ENCODE measurements around the gene DOK7. TPM values are rescaled to one million over a fixed set of nuclear protein-coding genes. Genes with fewer than 3 reads are reported as not detected.

The DOK7 gene
- total and polyA plus RNA-seq, 2 donors = 0.33 to 1.8 TPM

- H3K27ac ChIP-seq (ENCODE audit: low read depth in 1 of 2, low read length in 1 of 2) = no peak overlapping the region
- no peak for DNase-seq (ENCODE audit: low read depth in 6 of 9, low spot score in 9 of 9)
- peaks cover 30 to 73% of the 10 kb centered on the region in 2 donors for H3K27me3 ChIP-seq (ENCODE audit: control insufficient read depth in 2 of 2, insufficient read depth in 1 of 2, low read length in 1 of 2)
- no peak overlapping the region for H3K4me3 ChIP-seq (ENCODE audit: low read length in 2 of 2)
- 92% methylated on average over 12 of the region's 12 CpGs for WGBS
- no peaks in the 10 kb centered on the region for H3K4me1 ChIP-seq (ENCODE audit: control insufficient read depth in 2 of 2, insufficient read depth in 2 of 2, low read length in 2 of 2)
- H3K9me3 ChIP-seq (ENCODE audit: control insufficient read depth in 2 of 2, insufficient read depth in 1 of 2, low read length in 1 of 2) = no peaks in the 10 kb centered on the region
- no peaks in the 10 kb centered on the region for H3K36me3 ChIP-seq (ENCODE audit: control insufficient read depth in 2 of 2, insufficient read depth in 2 of 2, low read length in 1 of 2)
Observed at GRCh38 chr4:3482707-3483106, 19.6 kb downstream of the DOK7 start.

GRCh38 chr4:3483471-3483921 lies 20.4 kb downstream of the DOK7 start:
- no peaks in the 10 kb centered on the region for H3K9me3 ChIP-seq (ENCODE audit: control insufficient read depth in 2 of 2, insufficient read depth in 1 of 2, low read length in 1 of 2)
- 74% methylated on average over 23 of the region's 23 CpGs for WGBS
- no peak overlapping the region for H3K27ac ChIP-seq (ENCODE audit: low read depth in 1 of 2, low read length in 1 of 2)
- H3K27me3 ChIP-seq (ENCODE audit: control insufficient read depth in 2 of 2, insufficient read depth in 1 of 2, low read length in 1 of 2) = peaks cover 30 to 75% of the 10 kb centered on the region in 2 donors
- H3K4me3 ChIP-seq (ENCODE audit: low read length in 2 of 2) = no peak overlapping the region
- DNase-seq (ENCODE audit: low read depth in 6 of 9, low spot score in 9 of 9) = no peak
- H3K4me1 ChIP-seq (ENCODE audit: control insufficient read depth in 2 of 2, insufficient read depth in 2 of 2, low read length in 2 of 2) = no peaks in the 10 kb centered on the region
- no peaks in the 10 kb centered on the region for H3K36me3 ChIP-seq (ENCODE audit: control insufficient read depth in 2 of 2, insufficient read depth in 2 of 2, low read length in 1 of 2)

GRCh38 chr4:3484057-3484973 lies 21.2 kb downstream of the DOK7 start:
- DNase-seq (ENCODE audit: low read depth in 6 of 9, low spot score in 9 of 9) = no peak
- no peaks in the 10 kb centered on the region for H3K36me3 ChIP-seq (ENCODE audit: control insufficient read depth in 2 of 2, insufficient read depth in 2 of 2, low read length in 1 of 2)
- H3K27ac ChIP-seq (ENCODE audit: low read depth in 1 of 2, low read length in 1 of 2) = no peak overlapping the region
- H3K9me3 ChIP-seq (ENCODE audit: control insufficient read depth in 2 of 2, insufficient read depth in 1 of 2, low read length in 1 of 2) = no peaks in the 10 kb centered on the region
- 65% methylated on average over 45 of the region's 45 CpGs for WGBS
- no peak overlapping the region for H3K4me3 ChIP-seq (ENCODE audit: low read length in 2 of 2)
- H3K4me1 ChIP-seq (ENCODE audit: control insufficient read depth in 2 of 2, insufficient read depth in 2 of 2, low read length in 2 of 2) = no peaks in the 10 kb centered on the region
- peaks cover 30 to 77% of the 10 kb centered on the region in 2 donors for H3K27me3 ChIP-seq (ENCODE audit: control insufficient read depth in 2 of 2, insufficient read depth in 1 of 2, low read length in 1 of 2)

- Histone ChIP-seq H3K27ac (ENCODE audit: low read depth in 1 of 2, low read length in 1 of 2) (no peak overlapping the region), H3K27me3 (ENCODE audit: control insufficient read depth in 2 of 2, insufficient read depth in 1 of 2, low read length in 1 of 2) (peaks cover 30 to 75% of the 10 kb centered on the region in 2 donors), H3K9me3 (ENCODE audit: control insufficient read depth in 2 of 2, insufficient read depth in 1 of 2, low read length in 1 of 2) (no peaks in the 10 kb centered on the region), H3K4me1 (ENCODE audit: control insufficient read depth in 2 of 2, insufficient read depth in 2 of 2, low read length in 2 of 2) (no peaks in the 10 kb centered on the region), H3K36me3 (ENCODE audit: control insufficient read depth in 2 of 2, insufficient read depth in 2 of 2, low read length in 1 of 2) (no peaks in the 10 kb centered on the region), H3K4me3 (ENCODE audit: low read length in 2 of 2) (no peak overlapping the region)
- 24% methylated on average over 36 of the region's 36 CpGs for WGBS
- no peak for DNase-seq (ENCODE audit: low read depth in 6 of 9, low spot score in 9 of 9)
Observed at GRCh38 chr4:3485011-3485791, 22.1 kb downstream of the DOK7 start.

- Histone ChIP-seq H3K27me3 (ENCODE audit: control insufficient read depth in 2 of 2, insufficient read depth in 1 of 2, low read length in 1 of 2) (peaks cover 30 to 70% of the 10 kb centered on the region in 2 donors), H3K9me3 (ENCODE audit: control insufficient read depth in 2 of 2, insufficient read depth in 1 of 2, low read length in 1 of 2) (no peaks in the 10 kb centered on the region), H3K4me1 (ENCODE audit: control insufficient read depth in 2 of 2, insufficient read depth in 2 of 2, low read length in 2 of 2) (no peaks in the 10 kb centered on the region), H3K36me3 (ENCODE audit: control insufficient read depth in 2 of 2, insufficient read depth in 2 of 2, low read length in 1 of 2) (no peaks in the 10 kb centered on the region), H3K27ac (ENCODE audit: low read depth in 1 of 2, low read length in 1 of 2) (no peak overlapping the region), H3K4me3 (ENCODE audit: low read length in 2 of 2) (no peak overlapping the region)
- DNase-seq (ENCODE audit: low read depth in 6 of 9, low spot score in 9 of 9) = no peak
- WGBS = 93% methylated on average over 25 of the region's 25 CpGs
Observed at GRCh38 chr4:3485886-3486540, 22.9 kb downstream of the DOK7 start.

GRCh38 chr4:3486541-3487540 lies 23.7 kb downstream of the DOK7 start:
- no peak for DNase-seq (ENCODE audit: low read depth in 6 of 9, low spot score in 9 of 9)
- WGBS = 70% methylated on average over 25 of the region's 25 CpGs
- Histone ChIP-seq H3K36me3 (ENCODE audit: control insufficient read depth in 2 of 2, insufficient read depth in 2 of 2, low read length in 1 of 2) (no peaks in the 10 kb centered on the region), H3K9me3 (ENCODE audit: control insufficient read depth in 2 of 2, insufficient read depth in 1 of 2, low read length in 1 of 2) (no peaks in the 10 kb centered on the region), H3K27ac (ENCODE audit: low read depth in 1 of 2, low read length in 1 of 2) (no peak overlapping the region), H3K4me1 (ENCODE audit: control insufficient read depth in 2 of 2, insufficient read depth in 2 of 2, low read length in 2 of 2) (no peaks in the 10 kb centered on the region), H3K27me3 (ENCODE audit: control insufficient read depth in 2 of 2, insufficient read depth in 1 of 2, low read length in 1 of 2) (peaks cover 30 to 64% of the 10 kb centered on the region in 2 donors), H3K4me3 (ENCODE audit: low read length in 2 of 2) (no peak overlapping the region)

GRCh38 chr4:3487861-3488260 lies 24.8 kb downstream of the DOK7 start:
- Histone ChIP-seq H3K9me3 (ENCODE audit: control insufficient read depth in 2 of 2, insufficient read depth in 1 of 2, low read length in 1 of 2) (no peaks in the 10 kb centered on the region), H3K4me3 (ENCODE audit: low read length in 2 of 2) (no peak overlapping the region), H3K4me1 (ENCODE audit: control insufficient read depth in 2 of 2, insufficient read depth in 2 of 2, low read length in 2 of 2) (no peaks in the 10 kb centered on the region), H3K27me3 (ENCODE audit: control insufficient read depth in 2 of 2, insufficient read depth in 1 of 2, low read length in 1 of 2) (peaks cover 30 to 58% of the 10 kb centered on the region in 2 donors), H3K36me3 (ENCODE audit: control insufficient read depth in 2 of 2, insufficient read depth in 2 of 2, low read length in 1 of 2) (no peaks in the 10 kb centered on the region), H3K27ac (ENCODE audit: low read depth in 1 of 2, low read length in 1 of 2) (no peak overlapping the region)
- 94% methylated on average over 7 of the region's 7 CpGs for WGBS
- no peak for DNase-seq (ENCODE audit: low read depth in 6 of 9, low spot score in 9 of 9)

GRCh38 chr4:3488820-3489219 lies 25.7 kb downstream of the DOK7 start:
- no peak overlapping the region for H3K27ac ChIP-seq (ENCODE audit: low read depth in 1 of 2, low read length in 1 of 2)
- H3K9me3 ChIP-seq (ENCODE audit: control insufficient read depth in 2 of 2, insufficient read depth in 1 of 2, low read length in 1 of 2) = no peaks in the 10 kb centered on the region
- H3K36me3 ChIP-seq (ENCODE audit: control insufficient read depth in 2 of 2, insufficient read depth in 2 of 2, low read length in 1 of 2) = no peaks in the 10 kb centered on the region
- WGBS = 49% methylated on average over 11 of the region's 11 CpGs
- H3K4me1 ChIP-seq (ENCODE audit: control insufficient read depth in 2 of 2, insufficient read depth in 2 of 2, low read length in 2 of 2) = no peaks in the 10 kb centered on the region
- no peak for DNase-seq (ENCODE audit: low read depth in 6 of 9, low spot score in 9 of 9)
- H3K27me3 ChIP-seq (ENCODE audit: control insufficient read depth in 2 of 2, insufficient read depth in 1 of 2, low read length in 1 of 2) = peaks cover 28 to 58% of the 10 kb centered on the region in 2 donors
- no peak overlapping the region for H3K4me3 ChIP-seq (ENCODE audit: low read length in 2 of 2)

All from thymus (tissue), 11 donors.